GM13976 (cell line): ENCODE measurements around the gene AP5Z1.

Experiments used
- DNase-seq: peaks from one replicate; pipeline ENCODE4 v3.0.0; 2012; ENCODE audit warnings: low spot score
- in situ Hi-C: fragments of 300-500 bp; cut with MboI; formaldehyde crosslinking; loops from one replicate; pipeline ENCODE4 v1.12.0; 2022; ENCODE audit warnings: low sequenced_read_pairs, mixed read lengths, inconsistent platforms; ENCODE audit not compliant: unreplicated experiment
- TF ChIP-seq, protein P1 (sequence below): IDR thresholded peaks from 2 replicates; pipeline ENCODE4 v1.5.1; 2012; ENCODE audit warnings: borderline replicate concordance, mild to moderate bottlenecking; ENCODE audit not compliant: insufficient read depth; ENCODE audit errors: extremely low read depth, missing control alignments, control extremely low read depth

The AP5Z1 gene

DNA sequence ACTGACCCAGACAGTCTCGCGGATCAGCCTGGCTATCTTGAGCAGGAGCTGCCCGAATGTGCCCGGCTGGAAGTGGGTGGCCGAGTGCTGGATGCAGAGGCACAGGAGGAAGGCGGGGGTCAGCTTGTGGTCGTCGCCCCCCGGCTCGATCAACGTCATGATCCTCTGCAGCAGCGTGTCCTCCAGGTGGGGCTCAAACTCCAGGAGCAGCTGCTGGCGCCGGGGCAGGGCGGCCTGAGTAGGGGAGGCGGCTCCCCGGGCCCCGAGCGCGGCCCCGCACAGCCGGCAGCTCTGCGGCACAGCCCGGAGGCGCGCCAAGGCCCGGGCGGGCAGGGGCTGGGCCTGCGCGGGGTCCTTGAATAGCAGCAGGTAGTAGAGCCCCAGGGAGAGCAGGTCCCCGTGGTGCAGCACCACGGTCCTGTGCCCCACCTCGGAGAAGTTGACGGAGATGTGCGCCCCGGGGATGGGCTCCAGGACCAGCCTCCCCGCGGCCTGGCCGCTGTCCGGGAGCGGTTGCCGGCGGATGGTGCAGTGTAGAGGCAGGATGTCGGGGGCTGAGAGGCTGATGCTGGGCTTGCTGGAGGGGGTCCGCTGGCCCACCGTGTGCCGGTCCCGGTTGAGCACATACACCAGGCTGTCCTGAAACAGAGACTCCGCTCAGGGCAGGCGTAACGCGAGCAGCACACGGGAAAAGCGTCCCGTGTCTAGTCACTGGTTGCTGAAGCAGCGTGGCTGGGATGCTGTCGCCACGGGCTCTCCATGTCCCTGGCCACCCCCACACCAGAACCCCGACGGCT is 59.4 kb downstream of the AP5Z1 start:
- TF ChIP-seq, protein P1, sequence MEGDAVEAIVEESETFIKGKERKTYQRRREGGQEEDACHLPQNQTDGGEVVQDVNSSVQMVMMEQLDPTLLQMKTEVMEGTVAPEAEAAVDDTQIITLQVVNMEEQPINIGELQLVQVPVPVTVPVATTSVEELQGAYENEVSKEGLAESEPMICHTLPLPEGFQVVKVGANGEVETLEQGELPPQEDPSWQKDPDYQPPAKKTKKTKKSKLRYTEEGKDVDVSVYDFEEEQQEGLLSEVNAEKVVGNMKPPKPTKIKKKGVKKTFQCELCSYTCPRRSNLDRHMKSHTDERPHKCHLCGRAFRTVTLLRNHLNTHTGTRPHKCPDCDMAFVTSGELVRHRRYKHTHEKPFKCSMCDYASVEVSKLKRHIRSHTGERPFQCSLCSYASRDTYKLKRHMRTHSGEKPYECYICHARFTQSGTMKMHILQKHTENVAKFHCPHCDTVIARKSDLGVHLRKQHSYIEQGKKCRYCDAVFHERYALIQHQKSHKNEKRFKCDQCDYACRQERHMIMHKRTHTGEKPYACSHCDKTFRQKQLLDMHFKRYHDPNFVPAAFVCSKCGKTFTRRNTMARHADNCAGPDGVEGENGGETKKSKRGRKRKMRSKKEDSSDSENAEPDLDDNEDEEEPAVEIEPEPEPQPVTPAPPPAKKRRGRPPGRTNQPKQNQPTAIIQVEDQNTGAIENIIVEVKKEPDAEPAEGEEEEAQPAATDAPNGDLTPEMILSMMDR = no peak
- DNase-seq = no peak
- in situ Hi-C loops = no loop called here

GRCh38 chr7:4835398-4836205 is 60.2 kb downstream of the AP5Z1 start:
- in situ Hi-C loops = no loop called here
- TF ChIP-seq, protein P1 = no peak
- no peak for DNase-seq

DNA sequence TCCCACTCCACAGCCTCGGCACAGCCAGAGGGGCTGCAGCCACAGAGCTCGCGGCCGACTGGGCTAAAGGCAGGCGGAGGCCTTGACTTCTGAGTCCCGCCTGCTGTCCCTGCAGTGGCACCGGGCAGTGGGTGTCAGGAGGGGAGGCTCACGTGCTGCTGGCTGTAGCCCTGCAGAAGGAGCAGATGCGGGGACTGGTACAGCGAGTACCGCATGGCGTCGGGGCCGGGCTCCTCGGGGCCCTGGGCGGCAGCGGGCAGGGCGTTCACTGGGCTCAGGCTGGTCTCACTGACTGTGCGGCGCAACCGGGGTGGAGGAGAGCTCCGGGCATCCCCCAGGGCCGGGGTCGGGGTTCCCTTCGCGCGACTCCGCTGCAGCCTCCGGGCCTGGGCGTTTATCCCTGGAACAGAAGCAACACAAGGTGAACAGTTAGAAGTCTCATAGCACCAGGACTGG is 60.8 kb downstream of the AP5Z1 start:
- DNase-seq = no peak
- in situ Hi-C loops = no loop called here
- TF ChIP-seq, protein P1 = no peak

- no peak for DNase-seq
- TF ChIP-seq, protein P1 = no peak
- in situ Hi-C loops = no loop called here
Measured at GRCh38 chr7:4837041-4837802, 61.8 kb downstream of the AP5Z1 start.

- DNase-seq = peak; percentile 22
- in situ Hi-C loops = no loop called here
- TF ChIP-seq, protein P1 = no peak
Measured at GRCh38 chr7:4837803-4838625, 62.6 kb downstream of the AP5Z1 start.

- no peak for DNase-seq
- in situ Hi-C loops = no loop called here
- TF ChIP-seq, protein P1 = no peak
Measured at GRCh38 chr7:4838626-4839334, 63.4 kb downstream of the AP5Z1 start.
